CD4-positive, alpha-beta T cell treated with Interleukin-4 for 1 hour (primary cell): ENCODE data around the gene SPRR4.
"Not testable (repeated sequence)": the region's sequence is repeated elsewhere in the genome, so short reads cannot be mapped to it uniquely, and the experiment has no call there.

Experiments
- DNase-seq, 2 donors: peaks; one replicate each; pipeline ENCODE4 v3.0.0-alpha.2; 2020 to 2022

SPRR4 gene

GRCh38 chr1:152967201-152967600, 3.2 kb upstream of the SPRR4 start:
- no peak for DNase-seq

GRCh38 chr1:152968248-152968647, 2.2 kb upstream of the SPRR4 start:
- no peak for DNase-seq

- no peak for DNase-seq
Observed at GRCh38 chr1:152969036-152969435, 1.4 kb upstream of the SPRR4 start.

- DNase-seq, result no peak
Observed at GRCh38 chr1:152972196-152972886, 1.9 kb downstream of the SPRR4 start.

GRCh38 chr1:152976688-152977087, 6.2 kb downstream of the SPRR4 start:
- no peak for DNase-seq

- DNase-seq, result no peak
Observed at GRCh38 chr1:152977614-152978013, 7.2 kb downstream of the SPRR4 start.

GRCh38 chr1:152980676-152981075, 10.2 kb downstream of the SPRR4 start:
- no peak for DNase-seq

- no peak for DNase-seq
Observed at GRCh38 chr1:152981146-152981871, 10.9 kb downstream of the SPRR4 start.

- DNase-seq, result no peak
Observed at GRCh38 chr1:152982076-152982475, 11.6 kb downstream of the SPRR4 start.

- no peak for DNase-seq
Observed at GRCh38 chr1:152983234-152983633, 12.8 kb downstream of the SPRR4 start.

GRCh38 chr1:152983743-152984142, 13.3 kb downstream of the SPRR4 start, which contains the start of gene SPRR1A:
Gene SPRR1A, plus strand, starts transcription at chr1:152984081. Its CDS starts 1,150 bp downstream, at chr1:152985231.
- DNase-seq, result no peak

GRCh38 chr1:152986578-152986977, 16.1 kb downstream of the SPRR4 start:
- no peak for DNase-seq

- no peak for DNase-seq
Observed at GRCh38 chr1:152993186-152993585, 22.7 kb downstream of the SPRR4 start.

GRCh38 chr1:152995842-152996241, 25.4 kb downstream of the SPRR4 start:
- no peak for DNase-seq

GRCh38 chr1:152996633-152997400, 26.4 kb downstream of the SPRR4 start:
- no peak for DNase-seq

GRCh38 chr1:152997901-152998300, 27.5 kb downstream of the SPRR4 start:
- no peak for DNase-seq

GRCh38 chr1:152998476-152998875, 28.0 kb downstream of the SPRR4 start:
- no peak for DNase-seq

- DNase-seq, result no peak
Observed at GRCh38 chr1:152999818-153000217, 29.4 kb downstream of the SPRR4 start.

GRCh38 chr1:153000294-153000693, 29.8 kb downstream of the SPRR4 start:
- DNase-seq, result no peak

GRCh38 chr1:153001382-153001781, 30.9 kb downstream of the SPRR4 start, which contains the start of gene SPRR3:
Gene SPRR3, plus strand, starts transcription at chr1:153001749. Its CDS starts 1,272 bp downstream, at chr1:153003021.
- DNase-seq, result no peak

- DNase-seq, result not testable (repeated sequence)
Observed at GRCh38 chr1:153011235-153011758, 40.8 kb downstream of the SPRR4 start.

- not testable (repeated sequence) for DNase-seq
Observed at GRCh38 chr1:153021829-153022228, 51.4 kb downstream of the SPRR4 start.
